MCF 10A (cell line): ENCODE measurements around the gene ZNF655. TPM values are rescaled to one million over a fixed set of nuclear protein-coding genes. Genes with fewer than 3 reads are reported as not detected.

Source experiments
- BruUV-seq: library from RNA; stranded (reverse); fragments of 400-500 nt; replicated peaks from 2 replicates; lab custom pipeline; 2021; lab: Mats Ljungman, UMichigan
- CTCF ChIA-PET: fragments of 300-600 bp; sonication (Branson Sonifier 250); formaldehyde crosslinking; extraction: SDS; loops from one replicate; lab custom pipeline; 2021; ENCODE audit warnings: antibody characterized with exemption, inconsistent platforms; lab: Yijun Ruan, JAX
- POLR2A ChIA-PET: fragments of 300-600, 350-650 bp; sonication (Branson Sonifier 250); formaldehyde crosslinking; extraction: SDS; loops from one replicate; lab custom pipeline; 2020; ENCODE audit warnings: antibody characterized with exemption, inconsistent platforms; lab: Yijun Ruan, JAX
- DNase-seq: peaks from one replicate; pipeline ENCODE4 v3.0.0-alpha.2; 2018; ENCODE audit not compliant: unreplicated experiment
- H3K27ac Mint-ChIP-seq: one replicate; pipeline ENCODE4 v1.8.0; 2022; ENCODE audit warnings: mild to moderate bottlenecking, low read depth, mixed read lengths; ENCODE audit not compliant: unreplicated experiment
- H3K27me3 Mint-ChIP-seq: one replicate; pipeline ENCODE4 v1.8.0; 2022; ENCODE audit warnings: mixed read lengths; ENCODE audit not compliant: insufficient read depth, unreplicated experiment
- H3K36me3 Mint-ChIP-seq: one replicate; pipeline ENCODE4 v1.8.0; 2022; ENCODE audit warnings: mild to moderate bottlenecking, moderate library complexity, mixed read lengths; ENCODE audit not compliant: insufficient read depth, unreplicated experiment
- H3K4me1 Mint-ChIP-seq: one replicate; pipeline ENCODE4 v1.8.0; 2022; ENCODE audit warnings: mixed read lengths; ENCODE audit not compliant: insufficient read depth, unreplicated experiment
- H3K4me3 Mint-ChIP-seq: one replicate; pipeline ENCODE4 v1.8.0; 2022; ENCODE audit warnings: mild to moderate bottlenecking, moderate library complexity, mixed read lengths; ENCODE audit not compliant: unreplicated experiment
- H3K9me3 Mint-ChIP-seq: one replicate; pipeline ENCODE4 v1.8.0; 2022; ENCODE audit warnings: mixed read lengths; ENCODE audit not compliant: unreplicated experiment
- CTCF ChIP-seq: fragments of 200-600 bp; IDR thresholded peaks from one replicate; pipeline ENCODE4 v1.8.0; 2022; ENCODE audit warnings: antibody characterized with exemption, mild to moderate bottlenecking; ENCODE audit not compliant: unreplicated experiment
- intact Hi-C: fragments of 100-400 bp; cut with micrococcal nuclease; formaldehyde crosslinking; loops from 2 replicates; pipeline ENCODE4 v1.14.1; 2022
- total RNA-seq: library from RNA; stranded (reverse); gene quantifications from 2 replicates; pipeline ENCODE4 v1.2.3, GENCODE V29; 2022

The ZNF655 gene
- total RNA-seq, 1 experiment from 2014 or later, result 89.9 TPM

- no peak for DNase-seq
Measured at GRCh38 chr7:99551334-99551733, 7.1 kb upstream of the ZNF655 start.

GRCh38 chr7:99551767-99552463 lies 6.5 kb upstream of the ZNF655 start, which contains the start of gene FAM200A:
TSS of gene FAM200A (minus strand) at chr7:99552114. CDS start at chr7:99548407, 3,707 bp downstream.
- no TSS peak for BruUV-seq
- Mint-ChIP-seq H3K36me3 (peaks cover 22% of the 10 kb centered on the region), H3K27ac (peak within 1 kb of the TSS; percentile 90), H3K27me3 (no peaks in the 10 kb centered on the region), H3K4me3 (peak within 1 kb of the TSS; percentile 69), H3K4me1 (peaks cover 6% of the 10 kb centered on the region), H3K9me3 (peaks cover 7% of the 10 kb centered on the region)
- intact Hi-C loops, result no loop called here
- DNase-seq, result peak; percentile 84
- CTCF ChIA-PET, result interaction anchor here (0.6 kb wide), 2 partner anchors 363 to 367 kb away, joined by 3 read pairs; no protein-coding TSS in a partner anchor
- no peak for TF ChIP-seq CTCF
- POLR2A ChIA-PET, result interaction anchor here (0.6 to 2.3 kb wide), 24 partner anchors 9 to 465 kb away, joined by 3 to 29 read pairs (median 4); partner anchors contain the start of genes AZGP1, CPSF4, PTCD1 and ZKSCAN5

More at GRCh38 chr7:99551334-99551733, 7.1 kb upstream of the ZNF655 start:
- intact Hi-C loops, result no loop called here
- peaks cover 6% of the 10 kb centered on the region for H3K4me1 Mint-ChIP-seq
- H3K27me3 Mint-ChIP-seq, result no peaks in the 10 kb centered on the region
- ChIA-PET CTCF (interaction anchor here (1.4 kb wide), 1 partner anchor 29 kb away, joined by 7 read pairs; no protein-coding TSS in a partner anchor), POLR2A (interaction anchor here (1.0 to 2.3 kb wide), 12 partner anchors 10 to 367 kb away, joined by 3 to 29 read pairs (median 4); partner anchors contain the start of genes ZKSCAN5 and ZNF394)
- peak overlapping the region; percentile 69 for H3K4me3 Mint-ChIP-seq
- peaks cover 7% of the 10 kb centered on the region for H3K9me3 Mint-ChIP-seq
- peak overlapping the region; percentile 90 for H3K27ac Mint-ChIP-seq
- peaks cover 22% of the 10 kb centered on the region for H3K36me3 Mint-ChIP-seq
- TF ChIP-seq CTCF, result no peak
- no TSS peak for BruUV-seq

- no TSS peak for BruUV-seq
- no peak for DNase-seq
- peaks cover 11% of the 10 kb centered on the region for H3K4me1 Mint-ChIP-seq
- H3K27ac Mint-ChIP-seq, result peak overlapping the region; percentile 90
- no peaks in the 10 kb centered on the region for H3K27me3 Mint-ChIP-seq
- intact Hi-C loops, result no loop called here
- no peak for TF ChIP-seq CTCF
- peaks cover 5% of the 10 kb centered on the region for H3K9me3 Mint-ChIP-seq
- H3K4me3 Mint-ChIP-seq, result peak overlapping the region; percentile 69
- ChIA-PET POLR2A (interaction anchor here (1.2 kb wide), 1 partner anchor 49 kb away, joined by 4 read pairs; the partner anchor contains the start of gene ZKSCAN5), CTCF (no interaction called here)
- H3K36me3 Mint-ChIP-seq, result peaks cover 19% of the 10 kb centered on the region
Measured at GRCh38 chr7:99553039-99553438, 5.4 kb upstream of the ZNF655 start.

- Mint-ChIP-seq H3K4me3 (no peak overlapping the region), H3K9me3 (no peaks in the 10 kb centered on the region), H3K27me3 (no peaks in the 10 kb centered on the region), H3K4me1 (peaks cover 11% of the 10 kb centered on the region), H3K27ac (no peak overlapping the region), H3K36me3 (peaks cover 19% of the 10 kb centered on the region)
- no peak for TF ChIP-seq CTCF
- DNase-seq, result no peak
- intact Hi-C loops, result no loop called here
- BruUV-seq, result no TSS peak
- ChIA-PET POLR2A (no interaction called here), CTCF (no interaction called here)
Measured at GRCh38 chr7:99554939-99555338, 3.5 kb upstream of the ZNF655 start.
